NT2/D1 (cell line): ENCODE results near the gene CTCF.

Experiments used
- DNase-seq: peaks from one replicate; pipeline ENCODE4 v3.0.0-alpha.2; 2011; ENCODE audit warnings: low read depth, low spot score
- H3K27me3 ChIP-seq: 2 replicates; pipeline ENCODE4 v1.6.0; 2011; ENCODE audit warnings: mild to moderate bottlenecking; ENCODE audit not compliant: insufficient read length, insufficient read depth
- H3K36me3 ChIP-seq: 2 replicates; pipeline ENCODE4 v1.6.1; 2011; ENCODE audit warnings: mild to moderate bottlenecking, low read length, mixed read lengths; ENCODE audit not compliant: insufficient read depth, insufficient read length
- H3K4me1 ChIP-seq: 2 replicates; pipeline ENCODE4 v1.5.1; 2011; ENCODE audit not compliant: insufficient read depth, insufficient read length
- H3K4me3 ChIP-seq: 2 replicates; pipeline ENCODE4 v1.5.1; 2011; ENCODE audit warnings: low read depth; ENCODE audit not compliant: insufficient read length
- H3K9ac ChIP-seq: 2 replicates; pipeline ENCODE4 v1.6.0; 2011; ENCODE audit warnings: low read depth; ENCODE audit not compliant: insufficient read length
- H3K9me3 ChIP-seq: 2 replicates; pipeline ENCODE4 v1.5.1; 2011; ENCODE audit warnings: mild to moderate bottlenecking, low read length; ENCODE audit not compliant: insufficient read depth
- SUZ12 ChIP-seq: IDR thresholded peaks from 2 replicates; pipeline ENCODE4 v1.6.1; 2011; ENCODE audit not compliant: insufficient read length, insufficient read depth; ENCODE audit errors: extremely low read depth
- YY1 ChIP-seq: IDR thresholded peaks from 2 replicates; pipeline ENCODE4 v1.6.1; 2011; ENCODE audit not compliant: insufficient read length, insufficient read depth
- ZNF274 ChIP-seq: IDR thresholded peaks from 2 replicates; pipeline ENCODE4 v1.6.1; 2011; ENCODE audit warnings: mild to moderate bottlenecking, low read depth, low read length

Gene CTCF

DNA sequence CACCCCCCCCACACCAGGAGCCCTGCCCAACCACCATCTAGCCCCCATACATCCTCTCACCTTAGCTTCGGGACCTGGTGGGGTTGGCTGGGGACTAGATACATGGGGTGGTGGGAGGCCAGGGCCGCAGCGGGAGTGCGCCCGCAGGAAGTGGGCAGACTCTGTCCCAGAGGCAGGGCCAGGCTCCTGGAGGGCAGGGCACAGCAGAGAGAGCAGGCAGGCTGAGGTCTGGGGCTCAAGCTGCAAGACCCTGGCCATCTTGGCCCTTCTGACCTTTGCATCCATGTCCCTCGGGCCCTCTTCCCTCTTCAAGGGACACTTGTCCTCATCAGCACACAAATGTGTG is 101.5 kb downstream of the CTCF start:
- H3K9ac ChIP-seq = no peak overlapping the region

GRCh38 chr16:67664258-67664657 is 101.9 kb downstream of the CTCF start:
- H3K4me3 ChIP-seq = no peak overlapping the region
- no peak overlapping the region for H3K9ac ChIP-seq
- peaks cover 24% of the 10 kb centered on the region for H3K27me3 ChIP-seq
- peaks cover 32% of the 10 kb centered on the region for H3K36me3 ChIP-seq
- no peaks in the 10 kb centered on the region for H3K9me3 ChIP-seq
- no peak for TF ChIP-seq ZNF274
- TF ChIP-seq YY1 = no peak
- peaks cover 26% of the 10 kb centered on the region for H3K4me1 ChIP-seq
- DNase-seq = no peak

More for the DNA sequence above, 101.5 kb downstream of the CTCF start:
- no peak for TF ChIP-seq YY1
- TF ChIP-seq ZNF274 = no peak
- no peak for TF ChIP-seq SUZ12
- peaks cover 26% of the 10 kb centered on the region for H3K4me1 ChIP-seq
- H3K4me3 ChIP-seq = no peak overlapping the region
- H3K36me3 ChIP-seq = peaks cover 35% of the 10 kb centered on the region
- no peaks in the 10 kb centered on the region for H3K9me3 ChIP-seq
- H3K27me3 ChIP-seq = peaks cover 25% of the 10 kb centered on the region
- DNase-seq = no peak

- Histone ChIP-seq H3K27me3 (peaks cover 18% of the 10 kb centered on the region), H3K9ac (no peak overlapping the region), H3K4me3 (no peak overlapping the region), H3K4me1 (peaks cover 26% of the 10 kb centered on the region), H3K9me3 (no peaks in the 10 kb centered on the region), H3K36me3 (peaks cover 32% of the 10 kb centered on the region)
- TF ChIP-seq ZNF274 (no peak), YY1 (no peak), SUZ12 (no peak)
- no peak for DNase-seq
These were observed 102.5 kb downstream of the CTCF start for GRCh38 chr16:67664871-67665270.

DNA sequence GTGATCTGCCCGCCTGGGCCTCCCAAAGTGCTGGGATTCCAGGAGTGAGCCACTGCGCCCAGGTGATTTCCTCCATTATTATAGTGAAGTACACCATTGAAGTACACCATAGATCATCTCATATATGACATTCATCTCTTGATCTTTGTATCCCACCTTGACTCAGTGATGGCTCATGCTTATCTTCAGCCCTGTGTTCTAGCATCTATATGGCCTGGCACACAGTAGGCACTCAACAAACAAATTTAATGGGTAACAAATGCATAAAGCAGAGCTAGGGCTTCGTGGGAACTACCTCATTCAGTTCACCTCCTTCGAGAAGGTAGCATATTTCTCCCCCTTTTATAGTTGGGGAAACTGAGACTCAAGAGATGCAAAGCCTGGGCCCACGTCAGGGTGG is 103.3 kb downstream of the CTCF start:
- Histone ChIP-seq H3K36me3 (peaks cover 32% of the 10 kb centered on the region), H3K9ac (peak overlapping the region; percentile 77), H3K4me3 (peak overlapping the region; percentile 78), H3K9me3 (no peaks in the 10 kb centered on the region), H3K27me3 (peaks cover 18% of the 10 kb centered on the region), H3K4me1 (peaks cover 26% of the 10 kb centered on the region)
- no peak for DNase-seq
- TF ChIP-seq YY1 (no peak), SUZ12 (no peak), ZNF274 (no peak)

GRCh38 chr16:67666032-67666551 is 103.8 kb downstream of the CTCF start:
- peak overlapping the region; percentile 78 for H3K4me3 ChIP-seq
- H3K9me3 ChIP-seq = no peaks in the 10 kb centered on the region
- H3K36me3 ChIP-seq = peaks cover 32% of the 10 kb centered on the region
- TF ChIP-seq SUZ12 (no peak), ZNF274 (no peak)
- H3K9ac ChIP-seq = peak overlapping the region; percentile 77
- H3K4me1 ChIP-seq = peaks cover 23% of the 10 kb centered on the region
- H3K27me3 ChIP-seq = peaks cover 16% of the 10 kb centered on the region
- DNase-seq = no peak

GRCh38 chr16:67666559-67667452 is 104.5 kb downstream of the CTCF start, which contains the start of the genes C16orf86 and ENKD1:
C16orf86 (plus strand) TSS chr16:67666814; CDS start chr16:67666971, 157 bp downstream.
ENKD1 (minus strand) TSS chr16:67666750; CDS start chr16:67666442, 308 bp downstream.
- peaks cover 32% of the 10 kb centered on the region for H3K36me3 ChIP-seq
- DNase-seq = no peak
- TF ChIP-seq SUZ12 = no peak
- no peak for TF ChIP-seq YY1
- no peak for TF ChIP-seq ZNF274
- H3K9ac ChIP-seq = peak within 1 kb of the TSS; percentile 80
- no peaks in the 10 kb centered on the region for H3K9me3 ChIP-seq
- H3K4me3 ChIP-seq = peak within 1 kb of the TSS; percentile 78
- H3K4me1 ChIP-seq = peaks cover 17% of the 10 kb centered on the region
- peaks cover 9% of the 10 kb centered on the region for H3K27me3 ChIP-seq

DNA sequence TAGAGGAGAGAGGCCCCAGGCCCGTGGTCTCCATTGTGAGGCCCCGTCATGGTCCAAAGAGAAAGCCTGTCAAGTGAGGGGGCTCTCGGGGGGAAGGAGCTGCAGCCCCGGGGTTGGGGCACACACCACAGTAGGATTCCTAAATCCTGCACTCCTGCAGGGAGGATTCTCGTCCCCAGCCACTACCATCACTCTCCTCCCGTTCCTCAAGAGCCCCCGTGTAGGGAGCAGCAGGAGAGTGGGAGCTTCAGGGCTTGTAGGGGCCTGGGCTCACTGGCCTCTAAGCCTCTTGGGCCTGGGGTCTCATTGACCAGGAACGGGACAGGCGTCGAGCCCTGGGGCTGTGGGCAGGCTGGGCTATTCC is 105.1 kb downstream of the CTCF start:
- peak overlapping the region; percentile 80 for H3K9ac ChIP-seq
- H3K4me1 ChIP-seq = peaks cover 17% of the 10 kb centered on the region
- TF ChIP-seq ZNF274 = no peak
- TF ChIP-seq SUZ12 = no peak
- no peak for TF ChIP-seq YY1
- H3K9me3 ChIP-seq = no peaks in the 10 kb centered on the region
- H3K4me3 ChIP-seq = peak overlapping the region; percentile 78
- H3K27me3 ChIP-seq = peaks cover 3% of the 10 kb centered on the region
- DNase-seq = no peak
- peaks cover 29% of the 10 kb centered on the region for H3K36me3 ChIP-seq
